GM18505 (cell line): ENCODE results near the gene TMBIM4.

Source experiments
- ATAC-seq: cut with Tn5 transposase; IDR thresholded peaks from one replicate; pipeline ENCODE4 v1.9.1; 2021; ENCODE audit not compliant: unreplicated experiment
- POLR2A ChIP-seq: IDR thresholded peaks from 4 replicates; pipeline ENCODE4 v1.6.1; 2011; ENCODE audit warnings: borderline replicate concordance; ENCODE audit not compliant: insufficient read depth, insufficient read length; ENCODE audit errors: extremely low read depth

Gene TMBIM4

GRCh38 chr12:66166561-66166960 lies 3.2 kb downstream of the TMBIM4 start:
- no peak for ATAC-seq
- no peak for TF ChIP-seq POLR2A

- ATAC-seq = no peak
- no peak for TF ChIP-seq POLR2A
These were observed 4.7 kb downstream of the TMBIM4 start for GRCh38 chr12:66165141-66165540.

- no peak for ATAC-seq
- no peak for TF ChIP-seq POLR2A
These were observed 5.4 kb downstream of the TMBIM4 start for GRCh38 chr12:66164349-66164821.

DNA sequence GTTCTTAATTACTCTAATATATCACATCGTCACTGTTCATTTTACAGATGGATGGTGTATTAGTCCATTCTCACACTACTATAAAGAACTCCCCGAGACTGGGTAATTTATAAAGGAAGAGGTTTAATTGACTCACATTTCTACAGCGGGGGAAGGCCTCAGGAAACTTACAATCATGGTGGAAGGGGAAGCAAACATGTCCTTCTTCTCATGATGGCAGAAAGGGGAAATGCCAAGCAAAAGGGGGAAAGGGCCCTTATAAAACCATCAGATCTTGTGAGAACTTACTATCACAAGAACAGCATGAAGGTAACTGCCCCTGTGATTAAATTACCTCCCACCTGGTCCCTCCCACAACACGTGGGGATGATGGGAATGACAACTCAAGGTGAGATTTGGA lies 6.5 kb downstream of the TMBIM4 start:
- no peak for ATAC-seq

GRCh38 chr12:66162701-66163100 lies 7.1 kb downstream of the TMBIM4 start:
- no peak for TF ChIP-seq POLR2A
- no peak for ATAC-seq

More for the DNA sequence above, 6.5 kb downstream of the TMBIM4 start:
- no peak for TF ChIP-seq POLR2A

- TF ChIP-seq POLR2A = no peak
- ATAC-seq = no peak
These were observed 9.1 kb downstream of the TMBIM4 start for GRCh38 chr12:66160704-66161103.

DNA sequence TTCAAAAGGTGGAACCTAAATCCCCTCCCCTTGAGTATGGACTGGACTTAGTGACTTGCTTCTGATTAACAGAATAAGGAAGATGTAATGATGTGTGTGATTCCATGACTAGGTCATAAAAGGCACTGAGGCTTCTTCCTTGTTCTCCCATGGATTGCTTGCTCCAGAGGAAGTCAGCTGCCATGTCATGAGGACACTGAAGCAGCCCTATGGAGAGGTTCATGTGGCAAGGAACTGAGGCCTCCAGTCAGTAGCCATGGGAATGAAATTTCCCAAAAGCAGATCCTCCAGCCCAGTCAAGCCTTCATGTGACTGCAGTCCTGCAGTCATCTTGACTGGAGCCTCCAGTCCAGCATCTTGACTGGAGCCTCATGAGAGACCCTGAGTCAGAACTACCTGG lies 10.7 kb downstream of the TMBIM4 start:
- TF ChIP-seq POLR2A = no peak
- no peak for ATAC-seq

- no peak for ATAC-seq
- no peak for TF ChIP-seq POLR2A
These were observed 13.1 kb downstream of the TMBIM4 start for GRCh38 chr12:66156654-66157053.

DNA sequence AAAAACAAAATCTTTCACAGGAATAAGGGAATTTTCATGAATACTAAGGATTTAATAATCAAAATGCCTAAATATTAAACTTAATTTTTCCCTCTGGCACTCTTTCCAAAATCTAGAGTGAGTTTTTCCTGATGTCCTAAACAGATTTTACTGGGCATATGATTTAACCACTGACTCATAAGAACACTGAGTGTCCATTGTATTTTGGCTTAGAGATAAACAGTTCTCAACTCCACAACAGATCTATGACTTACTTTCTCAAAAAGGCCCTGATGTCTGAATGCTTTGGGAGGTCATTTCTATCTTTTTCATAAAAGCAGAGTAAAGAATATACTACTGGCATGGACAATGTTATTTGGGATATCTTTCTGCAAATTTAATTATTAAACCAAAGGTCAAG lies 15.0 kb downstream of the TMBIM4 start:
- no peak for ATAC-seq
- TF ChIP-seq POLR2A = no peak

GRCh38 chr12:66152732-66153131 lies 17.1 kb downstream of the TMBIM4 start:
- no peak for ATAC-seq
- TF ChIP-seq POLR2A = no peak

- no peak for ATAC-seq
- no peak for TF ChIP-seq POLR2A
These were observed 19.9 kb downstream of the TMBIM4 start for GRCh38 chr12:66149702-66150398.

GRCh38 chr12:66144791-66145754 lies 24.7 kb downstream of the TMBIM4 start:
- no peak for TF ChIP-seq POLR2A
- no peak for ATAC-seq

- no peak for TF ChIP-seq POLR2A
- ATAC-seq = no peak
These were observed 25.9 kb downstream of the TMBIM4 start for GRCh38 chr12:66143868-66144267.

DNA sequence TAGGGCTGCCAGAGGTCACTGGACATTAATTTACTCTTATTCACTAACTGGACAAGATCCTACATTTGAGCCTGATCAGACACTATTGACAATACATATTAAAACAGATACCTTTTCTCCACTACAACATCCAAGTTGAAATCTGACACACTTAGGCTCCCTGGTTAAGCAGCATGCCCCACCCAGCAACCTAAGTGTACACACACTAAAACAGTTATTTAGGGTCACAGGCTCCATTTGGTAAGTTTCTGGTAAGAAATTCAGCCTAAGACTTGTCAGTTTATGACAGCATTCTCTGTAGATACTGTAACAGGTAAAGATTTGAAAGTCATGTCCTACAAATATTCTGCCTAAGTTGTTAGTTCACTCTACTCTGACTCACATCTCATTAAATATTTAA lies 27.0 kb downstream of the TMBIM4 start:
- ATAC-seq = no peak
- no peak for TF ChIP-seq POLR2A
